GM23338 (cell line): ENCODE measurements around the gene TMA7B. TPM values are rescaled to one million over a fixed set of nuclear protein-coding genes. Genes with fewer than 3 reads are reported as not detected.

Source experiments
- ATAC-seq: fragments of 200-7000 bp; cut with Tn5 transposase; 3 replicates; pipeline ENCODE4 v1.9.1; 2020
- DNase-seq: peaks from one replicate; pipeline ENCODE4 v3.0.0-alpha.2; 2015; ENCODE audit warnings: low spot score
- H2AFZ ChIP-seq: fragments of 200-600 bp; sonication (generic); 2 replicates; pipeline ENCODE4 v1.8.0; 2016; ENCODE audit warnings: antibody characterized with exemption, mild to moderate bottlenecking, moderate library complexity
- H3F3A ChIP-seq: fragments of 200-600 bp; sonication (generic); replicated peaks from 2 replicates; pipeline ENCODE4 v1.8.0; 2017; ENCODE audit warnings: antibody characterized with exemption, mixed run types, low read depth
- H3K27ac ChIP-seq: fragments of 200-600 bp; sonication (generic); 2 replicates; pipeline ENCODE4 v1.6.1; 2016; ENCODE audit warnings: low read depth
- H3K27me3 ChIP-seq: fragments of 200-600 bp; sonication (generic); 2 replicates; pipeline ENCODE4 v1.8.0; 2016; ENCODE audit warnings: mild to moderate bottlenecking, mixed run types, moderate library complexity; ENCODE audit not compliant: insufficient read depth
- H3K36me3 ChIP-seq: fragments of 200-600 bp; sonication (generic); 2 replicates; pipeline ENCODE4 v1.8.0; 2016; ENCODE audit warnings: mild to moderate bottlenecking; ENCODE audit not compliant: insufficient read depth
- H3K4me1 ChIP-seq: fragments of 200-600 bp; sonication (generic); 2 replicates; pipeline ENCODE4 v1.8.0; 2016; ENCODE audit warnings: mild to moderate bottlenecking, moderate library complexity; ENCODE audit not compliant: insufficient read depth
- H3K4me2 ChIP-seq: fragments of 200-600 bp; sonication (generic); 2 replicates; pipeline ENCODE4 v1.7.1; 2017; ENCODE audit warnings: mixed run types
- H3K4me3 ChIP-seq: fragments of 200-600 bp; sonication (generic); 2 replicates; pipeline ENCODE4 v1.6.1; 2016; ENCODE audit warnings: mixed run types
- H3K79me2 ChIP-seq: fragments of 200-600 bp; sonication (generic); replicated peaks from 2 replicates; pipeline ENCODE4 v1.8.0; 2017; ENCODE audit warnings: mild to moderate bottlenecking; ENCODE audit not compliant: insufficient read depth
- H3K9me2 ChIP-seq: fragments of 200-600 bp; sonication (generic); 2 replicates; pipeline ENCODE4 v1.8.0; 2017; ENCODE audit not compliant: insufficient read depth
- H4K20me1 ChIP-seq: fragments of 200-600 bp; sonication (generic); replicated peaks from 2 replicates; pipeline ENCODE4 v1.8.0; 2017; ENCODE audit warnings: mild to moderate bottlenecking; ENCODE audit not compliant: insufficient read depth
- H3K27ac Mint-ChIP-seq: 2 replicates; pipeline ENCODE4 v1.8.0; 2020; ENCODE audit warnings: inconsistent platforms, mild to moderate bottlenecking, moderate library complexity, mixed read lengths
- H3K27me3 Mint-ChIP-seq: 3 replicates; pipeline ENCODE4 v1.8.0; 2022; ENCODE audit warnings: low read depth, mild to moderate bottlenecking, moderate library complexity, mixed read lengths, inconsistent platforms; ENCODE audit not compliant: insufficient read depth, poor library complexity
- H3K36me3 Mint-ChIP-seq: 3 replicates; pipeline ENCODE4 v1.8.0; 2021; ENCODE audit warnings: low read depth, mild to moderate bottlenecking, inconsistent platforms, moderate library complexity, mixed read lengths
- H3K4me1 Mint-ChIP-seq: 3 replicates; pipeline ENCODE4 v1.8.0; 2020; ENCODE audit warnings: mild to moderate bottlenecking, inconsistent platforms, mixed read lengths
- H3K4me3 Mint-ChIP-seq: 3 replicates; pipeline ENCODE4 v1.8.0; 2021; ENCODE audit warnings: moderate library complexity, mild to moderate bottlenecking, inconsistent platforms, mixed read lengths
- H3K9me3 Mint-ChIP-seq: 3 replicates; pipeline ENCODE4 v1.8.0; 2020; ENCODE audit warnings: moderate library complexity, mild to moderate bottlenecking, inconsistent platforms, mixed read lengths
- CREB1 ChIP-seq: fragments of 250-450 bp; sonication (Bioruptor Pico); IDR thresholded peaks from 2 replicates; pipeline ENCODE4 v1.5.0; 2020; ENCODE audit warnings: low read depth, mild to moderate bottlenecking, moderate library complexity
- CTCF ChIP-seq, 2 experiments: fragments of 200-600 bp in 1 of 2; sonication (generic) in 1 of 2; conservative IDR thresholded peaks; 2 replicates each; pipeline versions ENCODE4 v1.5.1 to v1.6.1; 2016 to 2017; ENCODE audit warnings: antibody characterized with exemption in 2 of 2, low read depth in 2 of 2, mild to moderate bottlenecking in 2 of 2, moderate library complexity in 1 of 2
- ZNF114 ChIP-seq: fragments of 250-450 bp; sonication (Bioruptor Pico); IDR thresholded peaks from 2 replicates; pipeline ENCODE4 v1.5.0; 2020; ENCODE audit warnings: mild to moderate bottlenecking, moderate library complexity
- ZNF462 ChIP-seq: fragments of 250-450 bp; sonication (Bioruptor Pico); IDR thresholded peaks from 2 replicates; pipeline ENCODE4 v1.5.0; 2020; ENCODE audit warnings: mild to moderate bottlenecking, moderate library complexity
- polyA plus RNA-seq: library from polyadenylated mRNA; unstranded; fragments of >200 nt; fragmentation: Nextera tagmentation; extraction: Ambion mirVana; gene quantifications from 2 replicates; pipeline ENCODE4 v1.2.1, GENCODE V29; 2016
- total RNA-seq: library from RNA; depleted of rRNA; stranded (reverse); fragments of >200 nt; shearing (Covaris generic); gene quantifications from 2 replicates; pipeline ENCODE4 v1.2.3, GENCODE V29; 2014

The TMA7B gene
- total and polyA plus RNA-seq, 2 experiments from 2014 or later: not detected

- no peak overlapping the region for H2AFZ ChIP-seq
- H3K27ac Mint-ChIP-seq: no peak overlapping the region
- no peaks in the 10 kb centered on the region for H3K27me3 ChIP-seq
Observed at GRCh38 chr22:40009292-40009774, 49.1 kb downstream of the TMA7B start.

More at GRCh38 chr22:40009292-40009774, 49.1 kb downstream of the TMA7B start:
- peak; percentile 87 for ATAC-seq
- no peaks in the 10 kb centered on the region for H3K36me3 ChIP-seq
- TF ChIP-seq CTCF (conservative IDR thresholded peaks at IDR 0.05; ENCODE audit: low read depth in 2 of 2) (no peak), ZNF462 (CRISPR knock-in tag) (peak; percentile 42; the same call in 1 of the 2 replicates), CREB1 (CRISPR knock-in tag) (peak; percentile 75), ZNF114 (CRISPR knock-in tag) (no peak)
- peaks cover 14% of the 10 kb centered on the region for H3K36me3 Mint-ChIP-seq
- H3F3A ChIP-seq: 0 out of 2 replicates have a peak, but pooled peaks cover 6% of the 10 kb centered on the region
- H3K4me1 Mint-ChIP-seq: peaks cover 49% of the 10 kb centered on the region
- peaks cover 11% of the 10 kb centered on the region for H3K27me3 Mint-ChIP-seq
- H3K27ac ChIP-seq: no peak overlapping the region
- no peaks in the 10 kb centered on the region for H3K9me2 ChIP-seq
- peak overlapping the region; percentile 58 for H3K4me3 Mint-ChIP-seq
- peaks cover 34% of the 10 kb centered on the region for H4K20me1 ChIP-seq
- H3K4me2 ChIP-seq: peak overlapping the region; percentile 57
- H3K4me1 ChIP-seq: peaks cover 27% of the 10 kb centered on the region
- DNase-seq: peak; percentile 88
- H3K4me3 ChIP-seq: peak overlapping the region; percentile 30; the same call in 1 of the 2 replicates
- H3K79me2 ChIP-seq: peaks cover 53% of the 10 kb centered on the region
- no peaks in the 10 kb centered on the region for H3K9me3 Mint-ChIP-seq
